NCI-H1092 (cell line): ENCODE results near the gene GPAT3.
A peak's percentile ranks its signal among the peaks of the same experiment; 100 is the strongest.

Source experiments
- DNase-seq: peaks from one replicate; lab custom pipeline; 2025; lab: John Stamatoyannopoulos, UW

Gene GPAT3

GRCh38 chr4:83644677-83645659 lies 109.1 kb downstream of the GPAT3 start:
- peak; percentile 9 for DNase-seq

- no peak for DNase-seq
Observed at GRCh38 chr4:83646538-83647239, 110.8 kb downstream of the GPAT3 start.

- no peak for DNase-seq
Observed at GRCh38 chr4:83651846-83652245, 115.9 kb downstream of the GPAT3 start.
